Measurements from ENCODE around the gene ZC3H11A.
"Not testable (repeated sequence)": the region's sequence is repeated elsewhere in the genome, so short reads cannot be mapped to it uniquely, and the experiment has no call there.

The ZC3H11A gene

DNA sequence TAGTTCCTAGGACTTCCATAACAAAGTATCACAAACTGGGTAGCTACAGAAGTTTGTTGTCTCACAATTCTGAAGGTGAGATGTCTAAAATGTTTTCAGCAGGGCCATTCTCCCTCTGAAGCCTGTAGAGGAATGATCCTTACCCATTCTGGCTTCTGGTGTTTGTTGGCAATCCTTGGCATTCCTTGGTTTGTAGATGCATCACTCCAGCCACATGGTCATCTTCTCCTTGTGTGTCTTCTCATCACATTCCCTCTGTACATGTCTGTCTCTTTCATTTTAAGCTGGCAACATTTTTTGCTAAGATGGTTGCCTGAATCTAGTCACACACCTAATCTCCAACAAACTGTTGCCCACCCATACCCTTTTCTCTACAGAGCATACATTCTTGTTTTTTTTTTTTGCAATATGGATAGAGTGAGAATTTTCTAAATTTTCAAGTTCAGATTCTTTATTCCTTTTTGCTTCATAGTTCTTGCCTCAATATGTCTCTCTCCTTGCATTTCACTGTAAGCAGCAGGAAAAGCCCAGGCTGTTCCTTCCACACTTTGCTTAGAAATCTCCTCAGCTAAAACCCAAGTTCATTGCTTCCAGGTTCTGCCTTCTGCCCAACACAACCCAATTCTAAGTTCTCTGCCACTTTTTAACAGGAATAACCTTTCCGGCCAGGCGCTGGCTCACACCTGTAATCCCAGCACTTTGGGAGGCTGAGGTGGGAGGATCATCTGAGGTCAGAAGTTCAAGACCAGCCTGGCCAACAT lies 18.3 kb downstream of the ZC3H11A start:
- no peak for DNase-seq (ENCODE audit: extremely low read depth, low read depth)
- TF ChIP-seq, protein P1, sequence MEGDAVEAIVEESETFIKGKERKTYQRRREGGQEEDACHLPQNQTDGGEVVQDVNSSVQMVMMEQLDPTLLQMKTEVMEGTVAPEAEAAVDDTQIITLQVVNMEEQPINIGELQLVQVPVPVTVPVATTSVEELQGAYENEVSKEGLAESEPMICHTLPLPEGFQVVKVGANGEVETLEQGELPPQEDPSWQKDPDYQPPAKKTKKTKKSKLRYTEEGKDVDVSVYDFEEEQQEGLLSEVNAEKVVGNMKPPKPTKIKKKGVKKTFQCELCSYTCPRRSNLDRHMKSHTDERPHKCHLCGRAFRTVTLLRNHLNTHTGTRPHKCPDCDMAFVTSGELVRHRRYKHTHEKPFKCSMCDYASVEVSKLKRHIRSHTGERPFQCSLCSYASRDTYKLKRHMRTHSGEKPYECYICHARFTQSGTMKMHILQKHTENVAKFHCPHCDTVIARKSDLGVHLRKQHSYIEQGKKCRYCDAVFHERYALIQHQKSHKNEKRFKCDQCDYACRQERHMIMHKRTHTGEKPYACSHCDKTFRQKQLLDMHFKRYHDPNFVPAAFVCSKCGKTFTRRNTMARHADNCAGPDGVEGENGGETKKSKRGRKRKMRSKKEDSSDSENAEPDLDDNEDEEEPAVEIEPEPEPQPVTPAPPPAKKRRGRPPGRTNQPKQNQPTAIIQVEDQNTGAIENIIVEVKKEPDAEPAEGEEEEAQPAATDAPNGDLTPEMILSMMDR (IDR thresholded peaks at IDR 0.05; ENCODE audit: low read depth, low read length, missing control alignments) = no peak
- no peak overlapping the region for H3K4me3 ChIP-seq (replicated peaks; ENCODE audit: low read depth, low read length)

DNA sequence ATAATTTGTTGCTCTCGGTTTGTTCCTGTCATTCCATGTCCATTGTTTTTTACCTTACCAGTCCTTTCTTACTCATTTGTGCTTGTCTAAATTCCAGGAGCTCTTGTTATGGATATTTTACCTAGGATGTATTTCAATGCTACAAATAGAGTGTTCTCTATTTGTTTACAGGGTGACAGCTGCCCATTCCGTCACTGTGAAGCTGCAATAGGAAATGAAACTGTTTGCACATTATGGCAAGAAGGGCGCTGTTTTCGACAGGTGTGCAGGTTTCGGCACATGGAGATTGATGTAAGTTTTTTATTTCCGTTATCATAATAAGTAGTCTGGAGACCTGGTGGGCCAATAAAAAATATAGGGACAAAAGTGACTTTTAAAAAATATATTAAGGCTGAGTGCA lies 23.0 kb downstream of the ZC3H11A start:
- H3K4me3 ChIP-seq (replicated peaks; ENCODE audit: low read depth, low read length) = no peak overlapping the region
- TF ChIP-seq, protein P1 (IDR thresholded peaks at IDR 0.05; ENCODE audit: low read depth, low read length, missing control alignments) = no peak
- no peak for DNase-seq (ENCODE audit: extremely low read depth, low read depth)

DNA sequence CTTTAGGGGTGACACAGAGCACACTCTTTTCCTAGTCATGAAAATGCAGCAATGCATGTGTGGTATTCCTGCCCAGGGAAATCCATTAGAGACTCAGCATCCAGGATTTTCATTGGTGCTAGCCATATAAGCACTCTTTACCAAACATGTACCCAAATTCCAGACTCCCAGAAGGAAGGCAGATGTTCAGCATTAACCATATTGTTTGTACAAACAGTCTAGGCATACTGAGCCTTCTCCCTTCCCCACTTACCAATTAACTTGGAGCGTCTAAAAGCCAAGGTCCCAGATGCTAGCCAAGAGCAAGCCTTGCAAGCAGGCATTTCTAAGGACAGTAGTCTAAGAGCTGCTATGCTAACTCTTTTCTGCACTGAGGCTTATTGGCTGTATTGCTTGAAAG lies 27.9 kb downstream of the ZC3H11A start:
- DNase-seq (ENCODE audit: extremely low read depth, low read depth) = peak; percentile 73
- H3K4me3 ChIP-seq (replicated peaks; ENCODE audit: low read depth, low read length) = no peak overlapping the region
- TF ChIP-seq, protein P1 (IDR thresholded peaks at IDR 0.05; ENCODE audit: low read depth, low read length, missing control alignments) = no peak

DNA sequence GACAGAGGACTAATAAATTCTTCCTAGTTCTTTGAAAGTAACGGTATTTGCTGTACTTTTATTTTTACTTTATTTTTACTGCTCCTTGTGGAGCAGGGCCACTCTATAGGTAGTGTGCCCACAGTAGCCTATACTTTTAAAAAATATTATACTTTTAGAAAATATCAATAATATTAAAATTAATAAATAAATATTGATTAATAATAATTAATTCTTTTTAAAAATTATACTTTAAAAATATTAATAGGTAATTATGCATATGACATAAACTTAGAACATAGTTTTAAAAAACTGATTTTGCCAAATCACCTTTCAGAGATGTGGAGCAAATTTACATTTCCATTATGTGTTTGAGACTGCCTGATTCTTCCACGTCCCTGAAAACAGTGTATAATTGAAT lies 30.8 kb downstream of the ZC3H11A start:
- TF ChIP-seq, protein P1 (IDR thresholded peaks at IDR 0.05; ENCODE audit: low read depth, low read length, missing control alignments) = no peak
- H3K4me3 ChIP-seq (replicated peaks; ENCODE audit: low read depth, low read length) = no peak overlapping the region
- no peak for DNase-seq (ENCODE audit: extremely low read depth, low read depth)

DNA sequence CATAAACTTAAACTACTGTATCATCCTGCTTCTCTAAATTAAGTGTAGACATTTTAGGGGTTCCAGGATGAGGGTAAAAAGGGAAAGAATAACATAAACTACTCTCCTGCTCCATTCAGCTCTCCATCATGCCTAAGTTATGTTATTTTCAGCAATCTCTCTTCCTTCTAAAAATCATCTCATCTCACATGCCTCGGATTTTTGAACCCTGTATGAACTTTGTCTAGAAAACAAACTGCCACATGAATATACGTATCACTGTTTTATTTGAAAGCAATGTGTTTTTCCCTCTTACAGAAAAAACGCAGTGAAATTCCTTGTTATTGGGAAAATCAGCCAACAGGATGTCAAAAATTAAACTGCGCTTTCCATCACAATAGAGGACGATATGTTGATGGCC lies 32.6 kb downstream of the ZC3H11A start:
- DNase-seq (ENCODE audit: extremely low read depth, low read depth) = no peak
- TF ChIP-seq, protein P1 (IDR thresholded peaks at IDR 0.05; ENCODE audit: low read depth, low read length, missing control alignments) = no peak
- H3K4me3 ChIP-seq (replicated peaks; ENCODE audit: low read depth, low read length) = no peak overlapping the region

DNA sequence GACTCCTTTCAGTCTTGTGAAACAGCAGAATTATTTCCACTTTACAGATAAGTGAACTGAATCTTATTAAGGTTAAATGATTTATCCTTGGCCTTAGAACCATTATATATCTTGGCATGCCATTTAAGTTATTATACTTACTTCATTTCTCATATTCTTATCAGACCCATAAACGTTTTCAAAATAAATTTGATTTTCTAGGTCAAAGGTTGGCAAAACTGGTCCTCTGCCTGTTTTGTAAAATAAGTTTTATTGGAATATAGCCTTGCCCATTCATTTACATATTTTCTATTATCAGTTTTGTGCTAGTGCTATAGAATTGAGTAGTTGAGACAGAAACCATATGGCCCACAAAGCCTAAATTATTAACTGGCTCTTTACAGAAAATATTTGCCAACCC lies 33.1 kb downstream of the ZC3H11A start:
- H3K4me3 ChIP-seq (replicated peaks; ENCODE audit: low read depth, low read length) = no peak overlapping the region
- TF ChIP-seq, protein P1 (IDR thresholded peaks at IDR 0.05; ENCODE audit: low read depth, low read length, missing control alignments) = no peak
- DNase-seq (ENCODE audit: extremely low read depth, low read depth) = no peak

DNA sequence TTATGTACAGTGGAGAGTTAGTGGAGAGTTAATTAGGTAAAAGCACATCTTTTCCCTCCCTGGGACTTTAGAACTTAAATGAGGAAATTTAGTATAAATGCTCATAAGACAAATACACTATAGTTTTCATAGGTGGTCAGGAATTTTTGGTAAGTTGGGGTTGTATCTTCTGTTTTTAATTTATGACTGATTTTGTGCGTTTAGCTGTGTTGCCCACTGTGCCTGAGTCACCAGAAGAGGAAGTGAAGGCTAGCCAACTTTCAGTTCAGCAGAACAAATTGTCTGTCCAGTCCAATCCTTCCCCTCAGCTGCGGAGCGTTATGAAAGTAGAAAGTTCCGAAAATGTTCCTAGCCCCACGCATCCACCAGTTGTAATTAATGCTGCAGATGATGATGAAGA lies 33.8 kb downstream of the ZC3H11A start:
- not testable (repeated sequence) for H3K4me3 ChIP-seq (replicated peaks; ENCODE audit: low read depth, low read length); DNase-seq (ENCODE audit: extremely low read depth, low read depth)

Data from HFF-Myc (cell line).